Measurements from ENCODE around the gene CMIP.

DNA sequence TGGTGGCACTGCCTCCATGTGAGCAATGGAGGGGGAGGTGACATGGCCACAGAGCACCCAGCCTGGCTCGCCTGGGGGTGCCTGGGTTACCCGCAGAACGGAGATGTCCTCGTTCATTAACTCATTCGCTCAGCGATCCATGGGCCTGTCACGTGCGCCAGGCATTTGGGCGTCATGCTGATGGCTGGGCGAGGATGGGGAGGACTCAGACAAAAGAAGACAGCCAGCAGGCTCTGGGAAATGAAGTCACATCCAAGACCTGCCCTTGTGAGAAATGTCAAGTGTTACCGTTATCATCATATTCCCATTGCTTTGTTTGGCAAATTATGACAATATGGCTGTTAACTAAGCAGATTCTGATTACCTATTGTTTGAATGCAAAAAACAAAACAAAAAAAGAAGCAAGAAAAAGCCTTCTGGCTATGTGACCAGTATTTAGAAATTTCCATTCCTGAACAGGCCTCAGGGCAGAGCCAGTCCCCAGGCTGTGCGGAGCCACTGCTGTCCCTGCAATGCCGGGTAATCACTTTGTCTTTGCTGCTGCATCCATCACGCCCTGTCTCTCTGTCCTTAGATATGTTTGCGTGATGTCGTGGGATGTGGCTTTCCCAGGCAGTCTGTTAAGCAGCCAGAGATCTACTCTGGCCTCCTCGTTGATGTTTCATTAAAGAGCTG is 57.9 kb downstream of the CMIP start:
- TF ChIP-seq, protein P1, sequence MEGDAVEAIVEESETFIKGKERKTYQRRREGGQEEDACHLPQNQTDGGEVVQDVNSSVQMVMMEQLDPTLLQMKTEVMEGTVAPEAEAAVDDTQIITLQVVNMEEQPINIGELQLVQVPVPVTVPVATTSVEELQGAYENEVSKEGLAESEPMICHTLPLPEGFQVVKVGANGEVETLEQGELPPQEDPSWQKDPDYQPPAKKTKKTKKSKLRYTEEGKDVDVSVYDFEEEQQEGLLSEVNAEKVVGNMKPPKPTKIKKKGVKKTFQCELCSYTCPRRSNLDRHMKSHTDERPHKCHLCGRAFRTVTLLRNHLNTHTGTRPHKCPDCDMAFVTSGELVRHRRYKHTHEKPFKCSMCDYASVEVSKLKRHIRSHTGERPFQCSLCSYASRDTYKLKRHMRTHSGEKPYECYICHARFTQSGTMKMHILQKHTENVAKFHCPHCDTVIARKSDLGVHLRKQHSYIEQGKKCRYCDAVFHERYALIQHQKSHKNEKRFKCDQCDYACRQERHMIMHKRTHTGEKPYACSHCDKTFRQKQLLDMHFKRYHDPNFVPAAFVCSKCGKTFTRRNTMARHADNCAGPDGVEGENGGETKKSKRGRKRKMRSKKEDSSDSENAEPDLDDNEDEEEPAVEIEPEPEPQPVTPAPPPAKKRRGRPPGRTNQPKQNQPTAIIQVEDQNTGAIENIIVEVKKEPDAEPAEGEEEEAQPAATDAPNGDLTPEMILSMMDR (IDR thresholded peaks at IDR 0.05; ENCODE audit: poor library complexity, severe bottlenecking): no peak
- TF ChIP-seq EP300 (conservative IDR thresholded peaks at IDR 0.05; ENCODE audit: poor library complexity, severe bottlenecking): no peak
